H7 (cell line): Measurements from ENCODE around the gene CNOT6L. TPM values are rescaled to one million over a fixed set of nuclear protein-coding genes. Genes with fewer than 3 reads are reported as not detected.
"Not testable (repeated sequence)": the region's sequence is repeated elsewhere in the genome, so short reads cannot be mapped to it uniquely, and the experiment has no call there.

ENCODE experiments used
- DNase-seq: peaks from one replicate; pipeline ENCODE4 v3.0.0; 2012
- H3K27me3 ChIP-seq: 2 replicates; pipeline ENCODE4 v1.6.0; 2011; ENCODE audit warnings: mild to moderate bottlenecking, low read length; ENCODE audit not compliant: control insufficient read depth, insufficient read depth
- H3K36me3 ChIP-seq: replicated peaks from 2 replicates; pipeline ENCODE4 v1.5.1; 2011; ENCODE audit warnings: low read length; ENCODE audit not compliant: control insufficient read depth, insufficient read depth
- H3K4me3 ChIP-seq: 2 replicates; pipeline ENCODE4 v1.5.1; 2011; ENCODE audit warnings: low read depth, mild to moderate bottlenecking, control low read depth, low read length, moderate library complexity; ENCODE audit not compliant: insufficient read depth
- total RNA-seq: library from RNA; depleted of rRNA; stranded (reverse); fragments of >200 nt; shearing (Covaris generic); gene quantifications from 2 replicates; pipeline ENCODE4 v1.2.3, GENCODE V29; 2014

Gene CNOT6L
- total RNA-seq, 1 experiment from 2014 or later = 5.1 TPM

DNA sequence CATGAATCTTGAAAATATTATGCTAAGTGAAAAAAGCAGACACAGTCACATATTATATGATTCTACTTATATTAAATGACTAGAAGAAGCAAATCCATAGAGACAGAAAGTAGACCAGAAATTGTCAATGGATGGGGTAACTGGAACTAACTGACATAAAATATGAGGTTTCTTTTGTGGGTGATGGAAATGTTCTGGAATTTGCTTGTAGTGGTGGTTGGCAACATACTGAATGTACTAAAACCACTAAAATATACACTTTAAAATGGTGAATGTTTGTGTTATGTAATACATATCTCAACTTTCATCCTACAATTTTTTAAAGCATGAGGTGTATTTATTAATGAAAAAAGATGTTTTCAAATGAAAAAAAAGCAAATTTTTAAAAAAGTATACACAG lies 14.7 kb downstream of the CNOT6L start:
- Histone ChIP-seq H3K4me3 (no peak overlapping the region), H3K36me3 (no peaks in the 10 kb centered on the region), H3K27me3 (no peaks in the 10 kb centered on the region)
- DNase-seq = no peak

- no peaks in the 10 kb centered on the region for H3K27me3 ChIP-seq
- DNase-seq = no peak
- H3K4me3 ChIP-seq = no peak overlapping the region
- no peaks in the 10 kb centered on the region for H3K36me3 ChIP-seq
These were observed 16.8 kb downstream of the CNOT6L start for GRCh38 chr4:77802402-77802801.

- no peaks in the 10 kb centered on the region for H3K36me3 ChIP-seq
- DNase-seq = no peak
- H3K27me3 ChIP-seq = no peaks in the 10 kb centered on the region
- no peak overlapping the region for H3K4me3 ChIP-seq
These were observed 17.9 kb downstream of the CNOT6L start for GRCh38 chr4:77801260-77801608.

DNA sequence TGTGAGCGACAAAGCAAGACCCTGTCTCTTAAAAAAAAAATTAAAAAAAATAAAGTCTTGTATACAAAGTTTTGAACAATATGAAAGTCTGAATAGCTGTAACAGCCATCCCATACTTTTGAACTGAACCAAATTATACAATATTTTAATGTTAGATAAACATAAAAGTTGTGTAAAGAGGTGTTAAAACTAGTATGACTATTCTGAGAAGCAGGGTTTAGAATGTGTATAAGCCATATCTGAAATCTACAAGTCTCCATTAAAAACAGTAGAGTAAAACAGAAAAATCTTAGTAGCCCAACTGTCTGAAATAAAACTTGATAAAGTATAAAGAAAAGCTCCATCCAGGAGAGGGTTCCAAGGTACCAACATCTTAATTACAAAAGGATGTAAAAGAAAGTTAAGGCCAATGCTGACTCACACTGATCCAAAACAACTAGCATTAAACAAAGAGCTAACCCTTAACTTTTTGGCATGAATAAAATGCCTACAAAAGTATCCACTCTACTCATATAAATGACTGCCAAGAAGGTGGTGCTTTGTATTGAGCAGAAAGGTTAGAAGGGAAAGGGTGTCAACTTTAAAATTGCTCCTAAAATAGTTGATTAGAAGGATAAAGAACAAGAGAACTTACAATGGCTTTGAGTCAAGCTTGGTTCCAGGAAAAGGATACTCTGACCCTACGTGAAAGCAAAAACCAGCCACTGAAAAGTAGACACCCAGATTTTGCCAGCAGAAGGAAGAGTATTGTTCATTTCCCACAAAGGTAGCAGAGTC lies 18.5 kb downstream of the CNOT6L start:
- Histone ChIP-seq H3K36me3 (no peaks in the 10 kb centered on the region), H3K4me3 (no peak overlapping the region), H3K27me3 (no peaks in the 10 kb centered on the region)
- DNase-seq = no peak

GRCh38 chr4:77800077-77800476 lies 19.1 kb downstream of the CNOT6L start:
- Histone ChIP-seq H3K27me3 (no peaks in the 10 kb centered on the region), H3K36me3 (no peaks in the 10 kb centered on the region), H3K4me3 (no peak overlapping the region)
- no peak for DNase-seq

DNA sequence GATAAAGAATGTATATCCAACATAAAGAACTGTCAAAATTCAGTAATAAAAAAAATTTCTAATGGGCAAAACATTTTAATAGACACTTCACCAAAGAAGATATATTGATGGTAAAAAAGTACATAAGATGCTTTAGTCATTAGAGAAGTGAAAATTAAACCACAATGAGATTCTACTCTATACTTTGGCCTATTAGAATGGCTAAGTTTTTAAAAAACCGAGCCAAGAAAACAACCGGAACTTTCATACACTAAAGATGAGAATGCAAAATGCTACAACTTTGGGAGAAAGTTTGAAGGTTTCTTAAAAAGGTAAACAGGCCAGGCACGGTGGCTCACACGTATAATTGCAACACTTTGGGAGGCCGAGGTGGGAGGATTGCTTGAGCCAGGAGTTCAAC lies 20.8 kb downstream of the CNOT6L start:
- H3K27me3 ChIP-seq = no peaks in the 10 kb centered on the region
- no peak overlapping the region for H3K4me3 ChIP-seq
- no peak for DNase-seq
- no peaks in the 10 kb centered on the region for H3K36me3 ChIP-seq

- Histone ChIP-seq H3K4me3 (no peak overlapping the region), H3K36me3 (no peaks in the 10 kb centered on the region), H3K27me3 (no peaks in the 10 kb centered on the region)
- DNase-seq = no peak
These were observed 21.9 kb downstream of the CNOT6L start for GRCh38 chr4:77797239-77797638.

DNA sequence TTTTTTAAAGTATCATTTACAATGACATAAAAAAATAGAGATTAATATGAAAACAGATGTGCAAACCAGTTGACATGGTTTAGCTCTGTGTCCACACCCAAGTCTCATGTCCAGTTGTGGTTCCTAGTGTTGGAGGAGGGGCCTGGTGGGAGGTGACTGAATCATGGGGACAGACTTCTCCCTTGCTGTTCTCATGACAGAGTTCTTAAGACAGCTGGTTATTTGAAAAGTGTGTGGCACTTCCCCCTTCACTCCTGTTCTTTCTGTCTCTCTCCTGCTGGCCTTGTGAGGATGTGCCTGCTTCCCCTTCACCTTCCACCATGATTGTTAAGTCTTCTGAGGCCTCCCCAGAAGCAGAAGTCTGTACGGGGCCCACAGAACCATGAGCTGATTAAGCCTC lies 23.8 kb downstream of the CNOT6L start:
- Histone ChIP-seq H3K4me3 (no peak overlapping the region), H3K36me3 (no peaks in the 10 kb centered on the region), H3K27me3 (no peaks in the 10 kb centered on the region)
- DNase-seq = no peak

- Histone ChIP-seq H3K36me3 (no peaks in the 10 kb centered on the region), H3K27me3 (no peaks in the 10 kb centered on the region), H3K4me3 (no peak overlapping the region)
- no peak for DNase-seq
These were observed 29.0 kb downstream of the CNOT6L start for GRCh38 chr4:77790146-77790545.

GRCh38 chr4:77788990-77789389 lies 30.2 kb downstream of the CNOT6L start:
- no peak overlapping the region for H3K4me3 ChIP-seq

DNA sequence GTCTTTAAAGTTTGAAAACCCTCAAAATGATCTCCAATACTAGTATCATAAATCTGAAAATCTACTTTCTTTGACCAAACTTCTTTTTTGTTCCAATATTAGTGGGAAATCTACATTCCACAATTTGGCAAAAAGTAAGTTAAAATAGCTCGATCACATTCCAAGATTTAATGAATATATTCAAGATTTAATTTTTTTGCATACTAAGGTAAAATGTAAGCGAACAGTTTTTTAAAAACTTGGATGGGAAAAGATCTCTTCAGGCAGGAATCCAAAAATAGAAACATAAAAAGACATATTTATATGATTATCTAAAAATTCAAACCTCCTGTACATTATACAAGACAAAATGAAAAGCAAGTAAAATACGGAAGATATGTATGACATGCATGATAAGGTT lies 31.2 kb downstream of the CNOT6L start:
- no peak for DNase-seq
- H3K27me3 ChIP-seq = no peaks in the 10 kb centered on the region
- H3K4me3 ChIP-seq = no peak overlapping the region
- H3K36me3 ChIP-seq = no peaks in the 10 kb centered on the region

More at GRCh38 chr4:77788990-77789389, 30.2 kb downstream of the CNOT6L start:
- DNase-seq = no peak
- no peaks in the 10 kb centered on the region for H3K36me3 ChIP-seq
- H3K27me3 ChIP-seq = no peaks in the 10 kb centered on the region

DNA sequence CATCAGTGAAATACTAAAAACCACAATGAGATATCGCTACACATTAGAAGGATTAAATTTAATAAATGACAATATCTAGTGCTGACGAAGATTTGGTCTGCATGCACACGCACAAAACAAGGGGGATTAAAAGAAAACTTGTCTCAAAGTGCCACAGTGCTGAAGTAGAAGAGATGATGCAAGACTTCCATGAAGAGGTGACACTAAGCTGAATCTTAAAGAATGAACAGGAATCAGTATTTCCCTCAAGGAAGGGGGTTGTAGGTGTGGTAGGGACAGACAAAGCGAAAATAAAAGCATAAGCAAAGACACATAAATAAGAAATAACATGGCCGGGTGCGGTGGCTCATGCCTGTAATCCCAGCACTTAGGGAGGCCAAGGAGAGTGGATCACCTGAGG lies 33.5 kb downstream of the CNOT6L start:
- H3K36me3 ChIP-seq = no peaks in the 10 kb centered on the region
- H3K4me3 ChIP-seq = no peak overlapping the region
- H3K27me3 ChIP-seq = no peaks in the 10 kb centered on the region
- DNase-seq = no peak

GRCh38 chr4:77783895-77784294 lies 35.3 kb downstream of the CNOT6L start:
- Histone ChIP-seq H3K27me3 (no peaks in the 10 kb centered on the region), H3K4me3 (no peak overlapping the region), H3K36me3 (no peaks in the 10 kb centered on the region)
- no peak for DNase-seq

DNA sequence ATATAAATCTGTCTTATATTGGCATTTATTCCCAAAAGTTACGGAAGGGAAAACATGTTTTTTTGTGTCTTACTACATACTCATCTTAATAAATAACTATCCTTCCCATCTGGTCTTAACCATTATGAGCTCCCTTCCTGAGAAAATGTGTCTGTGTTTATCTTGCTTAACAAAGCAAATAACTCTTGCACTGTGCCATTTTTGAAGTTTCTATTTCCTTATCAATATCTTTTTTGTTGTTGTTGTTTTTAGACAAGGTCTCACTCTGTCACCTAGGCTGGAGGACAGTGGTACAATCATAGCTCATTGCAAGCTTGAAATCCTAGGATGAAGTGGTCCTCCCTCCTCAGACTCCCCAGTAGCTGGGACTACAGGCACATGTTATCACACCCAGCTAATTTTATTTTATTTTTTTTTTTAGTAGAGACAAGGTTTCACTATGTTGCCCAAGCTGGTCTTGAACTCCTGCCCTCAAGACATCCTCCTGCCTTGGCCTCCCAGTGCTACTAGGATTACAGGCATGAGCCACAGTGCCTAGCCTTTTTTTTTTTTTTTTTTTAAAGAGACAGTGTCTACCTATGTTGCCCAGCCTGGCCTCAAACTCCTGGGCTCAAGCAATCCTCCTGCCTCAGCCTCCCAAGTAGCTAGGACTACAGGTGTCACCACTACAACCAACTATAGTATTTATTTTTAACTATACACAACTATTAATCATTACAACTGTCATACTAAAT lies 36.9 kb downstream of the CNOT6L start:
- DNase-seq = no peak
- Histone ChIP-seq H3K36me3 (no peaks in the 10 kb centered on the region), H3K4me3 (no peak overlapping the region), H3K27me3 (no peaks in the 10 kb centered on the region)

DNA sequence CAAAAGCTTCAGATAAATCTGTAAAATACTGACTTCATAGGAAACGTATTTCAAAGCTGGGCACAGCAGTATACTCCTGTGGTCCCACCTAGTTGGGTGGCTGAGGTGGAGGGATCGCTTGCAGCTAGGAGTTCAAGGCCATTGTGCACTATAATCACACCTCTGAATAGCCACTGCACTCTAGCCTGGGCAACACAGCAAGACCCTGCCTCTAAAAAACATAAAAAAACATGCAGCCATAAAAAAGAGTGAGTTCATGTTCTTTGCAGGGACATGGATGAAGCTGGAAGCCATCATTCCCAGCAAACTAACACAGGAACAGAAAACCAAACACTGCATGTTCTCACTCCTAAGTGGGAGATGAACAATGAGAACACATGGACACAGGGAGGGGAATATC lies 38.4 kb downstream of the CNOT6L start:
- not testable (repeated sequence) for H3K36me3 ChIP-seq, DNase-seq, H3K4me3 ChIP-seq, H3K27me3 ChIP-seq
